Amygdala (tissue), 56 donors: ENCODE results near the gene NRDE2.
"Not testable (repeated sequence)": the region's sequence is repeated elsewhere in the genome, so short reads cannot be mapped to it uniquely, and the experiment has no call there.

ENCODE experiments used
- DNase-seq, 56 donors: peaks; one replicate each; lab custom pipeline; 2025; lab: John Stamatoyannopoulos, UW

NRDE2 gene

DNA sequence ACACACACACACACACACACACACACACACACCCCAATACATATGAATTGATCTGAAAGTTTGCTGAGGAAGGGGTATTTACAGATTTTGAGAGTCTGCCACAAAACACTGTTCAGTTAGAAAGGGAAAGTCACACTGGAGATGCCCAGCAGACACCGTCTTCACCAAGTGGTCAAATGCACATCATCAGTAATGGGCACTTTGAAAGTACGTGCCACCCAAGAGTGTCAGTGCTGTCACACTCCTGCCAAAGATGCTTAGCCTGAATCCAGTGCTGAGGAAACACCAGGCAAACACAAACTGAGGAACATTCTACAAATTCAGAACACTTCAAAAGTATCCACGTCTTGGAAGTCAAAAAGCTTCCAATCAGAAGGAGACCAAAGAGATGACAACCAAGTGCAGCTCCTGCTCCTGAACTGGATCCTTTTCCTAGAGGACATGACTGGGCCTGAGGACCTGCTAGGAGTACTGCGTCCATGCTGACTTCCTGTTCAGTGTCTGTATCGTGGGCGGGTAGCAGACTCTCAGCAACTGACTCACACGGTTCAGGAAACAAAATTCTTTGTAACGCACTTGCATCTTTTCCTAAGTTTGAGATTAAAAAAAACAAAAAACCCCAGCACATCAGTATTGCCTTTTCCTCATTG, 56.8 kb downstream of the NRDE2 start:
- DNase-seq = no peak

DNA sequence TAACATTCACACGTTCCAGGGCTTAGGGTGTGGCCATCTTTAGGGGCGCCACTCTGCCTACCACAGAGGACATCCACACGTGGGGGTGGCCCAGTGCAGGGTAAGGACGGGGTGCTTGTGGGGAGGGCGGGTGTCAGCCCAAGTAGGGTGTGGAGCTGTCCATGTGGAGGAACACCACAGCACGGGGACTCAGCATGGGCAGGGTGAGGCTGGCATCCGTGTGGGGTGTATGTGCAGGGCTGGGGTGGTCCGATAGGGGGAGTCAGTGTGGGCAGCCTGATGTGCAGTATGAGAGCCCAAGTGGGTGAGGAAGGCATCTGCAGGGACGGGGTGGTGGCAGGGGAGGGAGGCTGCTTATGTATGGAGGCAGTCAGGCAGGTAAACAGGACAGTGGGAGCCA, 57.7 kb downstream of the NRDE2 start:
- no peak for DNase-seq

DNA sequence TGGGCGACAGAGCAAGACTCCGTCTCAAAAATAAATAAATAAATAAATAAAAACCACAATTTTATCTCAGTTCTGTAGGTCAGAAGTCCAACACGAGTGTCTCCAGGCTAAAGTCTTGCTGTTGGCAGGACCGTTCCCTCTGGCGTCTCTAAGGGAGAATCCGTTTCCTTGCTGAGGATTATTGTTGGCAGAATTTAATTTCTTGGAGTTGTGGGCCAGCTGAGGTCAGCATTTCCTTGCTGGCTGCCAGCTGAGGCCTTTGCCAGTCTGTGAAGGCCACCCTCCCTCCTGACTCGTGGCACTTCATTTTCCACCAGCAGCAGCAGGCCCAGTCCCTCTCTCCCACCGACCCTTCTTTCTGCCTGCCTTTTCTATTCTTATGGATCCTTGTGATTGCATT, 58.2 kb downstream of the NRDE2 start:
- DNase-seq = peak in 2 of 56 donors; percentile 16 to 44

DNA sequence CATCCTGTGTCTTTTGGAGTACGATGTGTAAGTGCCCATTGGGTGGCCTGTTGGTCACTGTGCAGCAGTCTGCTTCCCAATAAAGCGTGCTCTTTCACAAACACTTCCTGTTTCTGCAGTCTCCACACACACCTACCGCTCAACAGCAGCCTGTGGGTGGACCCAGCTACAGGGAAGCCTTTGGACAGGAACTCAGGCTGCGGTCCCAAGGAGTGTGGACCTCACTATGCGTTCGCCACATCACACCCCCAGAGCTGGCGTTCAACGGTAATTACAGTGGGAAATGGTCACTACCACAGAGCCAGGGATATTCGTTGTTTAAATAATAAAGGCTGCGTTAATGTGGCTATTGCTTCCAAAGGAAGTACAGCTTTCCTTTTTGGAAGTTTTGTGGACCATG, 59.2 kb downstream of the NRDE2 start:
- no peak for DNase-seq

DNA sequence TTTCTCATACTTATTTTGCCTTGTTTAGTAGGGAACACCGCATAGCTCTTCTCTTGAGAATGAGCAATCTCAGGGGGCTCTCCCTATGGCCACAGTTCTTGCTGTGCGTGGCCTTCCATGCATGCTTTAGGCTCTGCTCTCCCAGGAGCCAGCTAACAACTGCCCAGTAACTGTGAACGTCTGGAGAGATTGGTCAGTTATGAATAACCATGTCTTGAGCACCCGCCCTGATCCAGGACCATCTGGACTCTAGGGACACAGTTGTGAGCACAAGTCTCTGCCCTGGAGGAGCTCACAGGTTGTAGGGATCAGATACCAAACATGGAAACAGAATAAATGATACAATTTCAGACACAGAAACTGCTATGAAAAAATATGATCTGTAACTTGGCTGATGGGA, 63.3 kb downstream of the NRDE2 start:
- DNase-seq = no peak

DNA sequence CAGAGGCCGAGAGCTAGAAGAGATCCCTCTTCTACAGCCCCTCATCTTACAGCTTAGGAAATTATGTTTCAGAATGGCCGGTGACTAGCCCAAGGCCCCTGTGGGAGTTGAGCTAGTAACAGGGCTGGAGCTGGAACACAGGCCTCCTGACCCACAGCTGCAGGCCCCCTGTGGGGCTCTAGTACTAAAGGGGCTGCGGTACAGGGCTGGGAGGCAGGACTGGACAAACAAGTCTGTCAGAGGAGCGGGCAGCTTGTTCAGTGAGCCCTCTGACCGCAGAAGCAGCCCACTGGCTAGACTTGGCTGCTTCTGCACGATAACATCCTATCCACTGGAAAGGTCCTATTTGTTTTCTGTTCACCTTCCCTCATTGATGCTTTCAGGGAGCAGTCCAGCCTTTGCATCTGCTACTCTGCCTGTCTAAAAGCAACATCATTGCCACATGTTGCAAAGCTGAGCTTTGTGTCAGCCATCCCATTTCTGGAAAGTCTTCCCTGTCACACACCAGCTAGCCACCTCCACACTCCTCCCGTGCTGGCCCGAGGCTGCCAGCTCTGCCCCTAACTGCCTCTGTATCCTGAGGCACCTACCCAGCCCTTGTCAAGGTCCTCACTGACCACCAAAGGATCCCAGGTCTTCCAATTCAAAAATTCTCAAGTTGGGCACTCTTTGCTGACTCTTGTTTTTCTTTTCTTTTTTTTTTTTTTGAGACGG, 65.1 kb downstream of the NRDE2 start:
- DNase-seq = no peak

DNA sequence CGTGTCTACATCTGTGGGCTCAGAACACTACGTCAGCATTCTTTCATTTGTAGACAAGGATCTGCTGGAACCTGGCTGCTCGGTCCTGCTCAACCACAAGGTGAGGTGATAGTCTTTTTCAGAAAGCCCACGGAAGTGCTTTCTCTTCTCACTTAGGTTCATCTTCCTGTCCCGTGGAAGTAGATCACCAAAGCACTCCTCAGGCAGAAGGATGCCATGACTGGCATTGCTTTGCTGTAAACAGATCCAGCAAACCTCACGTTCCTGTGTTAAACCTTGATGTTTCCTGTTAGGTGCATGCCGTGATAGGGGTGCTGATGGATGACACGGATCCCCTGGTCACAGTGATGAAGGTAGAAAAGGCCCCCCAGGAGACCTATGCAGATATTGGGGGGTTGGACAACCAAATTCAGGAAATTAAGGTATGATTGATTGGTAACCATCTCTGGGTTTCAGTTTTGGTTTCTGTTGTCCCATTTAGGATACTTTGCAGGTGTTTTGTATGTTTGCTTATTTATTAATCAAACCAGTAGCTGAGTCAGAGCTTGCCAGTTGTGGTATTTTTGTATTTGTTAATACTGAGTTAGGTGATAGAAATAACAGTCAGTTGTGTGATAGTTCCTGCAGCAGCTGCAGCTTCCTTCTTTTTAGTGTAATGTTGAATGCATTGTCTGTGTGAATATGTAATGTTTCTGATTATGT, 67.8 kb downstream of the NRDE2 start:
- no peak for DNase-seq

DNA sequence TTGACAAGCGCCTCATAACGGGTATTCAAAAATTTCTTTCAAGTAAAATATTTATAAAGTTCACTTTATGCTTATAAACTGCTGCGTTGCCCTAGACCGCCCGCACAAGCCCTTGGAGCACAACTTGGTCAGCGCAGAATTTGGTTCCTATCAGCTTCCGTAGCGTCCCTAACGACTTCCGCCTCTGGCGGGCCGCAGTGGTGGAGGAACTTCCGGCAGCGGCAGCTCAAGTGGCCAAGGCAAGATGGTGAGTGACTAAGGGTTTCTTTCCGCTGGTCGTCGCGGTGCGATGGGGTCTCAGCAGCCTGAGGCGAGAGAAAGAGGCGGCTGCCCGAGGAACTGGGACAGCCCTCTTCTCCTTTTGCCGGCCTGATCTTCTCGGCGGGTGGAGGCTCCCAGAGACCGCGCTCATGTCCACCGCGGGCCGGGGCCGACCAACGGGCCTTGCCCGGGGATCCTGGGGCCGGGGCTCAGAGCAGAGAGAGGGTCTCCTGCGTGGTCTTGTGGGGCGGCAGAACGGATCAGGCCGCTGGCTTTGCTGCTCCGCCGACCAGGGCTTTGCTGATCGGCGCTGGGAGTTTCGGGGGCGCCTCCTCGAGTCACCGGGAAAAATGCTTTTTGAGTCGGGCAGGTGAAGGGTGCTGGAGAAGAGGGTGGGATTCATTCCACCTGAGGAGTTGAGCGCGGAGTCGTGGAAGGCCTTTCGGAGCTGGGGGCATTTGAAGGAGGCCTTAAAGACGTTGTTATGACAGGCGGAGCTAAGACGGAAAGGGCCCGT, 75.2 kb downstream of the NRDE2 start, which contains the start of gene PSMC1:
PSMC1 (plus strand) TSS at position 200 of the 778 bp plus-strand sequence; CDS start at position 245, 45 bp downstream.
- DNase-seq = peak; percentile 7 to 93 (median 82)

DNA sequence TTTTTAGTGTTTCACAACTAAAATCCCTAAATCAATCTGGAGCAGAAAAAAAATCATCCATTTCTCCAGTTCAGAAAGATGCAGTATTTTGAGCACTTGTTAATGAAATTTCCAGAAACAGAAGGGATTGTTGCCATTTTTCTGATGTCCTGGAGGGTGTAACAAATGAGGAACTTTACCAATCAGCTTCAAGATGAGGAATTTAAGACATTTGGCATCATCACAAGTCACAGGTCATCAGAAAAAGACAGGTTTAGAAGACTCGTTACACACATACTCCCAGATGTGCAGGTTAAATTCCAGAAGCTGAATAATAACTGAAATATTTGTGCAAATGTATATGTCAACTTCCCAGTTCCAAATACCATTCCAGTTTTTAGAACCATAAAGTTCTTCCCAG, 75.9 kb downstream of the NRDE2 start:
- no peak for DNase-seq

DNA sequence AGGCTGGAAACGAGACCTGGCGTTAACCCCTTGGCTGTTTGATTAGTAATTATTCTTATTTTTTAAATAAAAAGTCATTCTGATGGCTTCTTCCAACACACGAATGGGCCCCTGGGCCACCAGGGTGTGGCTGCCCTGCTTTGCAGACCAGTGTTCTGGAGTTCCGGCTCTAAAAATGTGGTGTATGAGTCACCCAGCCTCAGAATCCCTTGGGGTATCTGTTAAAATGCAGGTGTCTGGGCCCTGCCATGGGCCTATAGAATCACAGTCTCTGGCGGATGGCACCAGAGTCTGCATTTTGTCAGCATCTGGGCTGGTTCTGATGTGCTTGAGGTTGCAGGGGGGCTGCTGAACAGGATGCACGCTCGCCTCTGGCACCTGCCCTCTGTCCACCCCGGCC, 77.9 kb downstream of the NRDE2 start:
- no peak for DNase-seq

DNA sequence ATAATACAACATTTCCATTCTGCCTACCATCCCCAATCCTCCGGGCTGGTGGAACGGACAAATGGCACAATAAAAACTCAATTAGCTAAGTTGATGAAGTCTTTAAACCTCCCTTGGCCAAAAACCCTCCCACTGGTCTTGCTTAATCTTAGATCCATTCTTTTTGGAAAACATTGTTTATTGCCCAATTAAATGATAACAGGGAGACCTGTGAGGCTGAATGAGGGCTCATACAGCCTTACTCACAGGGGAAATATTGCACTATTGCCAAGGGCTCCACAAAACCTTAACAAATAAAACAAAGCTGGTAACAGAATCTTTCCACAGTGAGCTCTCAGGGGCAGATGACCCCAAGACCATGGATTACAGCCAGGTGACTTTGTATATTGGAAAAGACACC, 83.1 kb downstream of the NRDE2 start:
- no peak for DNase-seq

DNA sequence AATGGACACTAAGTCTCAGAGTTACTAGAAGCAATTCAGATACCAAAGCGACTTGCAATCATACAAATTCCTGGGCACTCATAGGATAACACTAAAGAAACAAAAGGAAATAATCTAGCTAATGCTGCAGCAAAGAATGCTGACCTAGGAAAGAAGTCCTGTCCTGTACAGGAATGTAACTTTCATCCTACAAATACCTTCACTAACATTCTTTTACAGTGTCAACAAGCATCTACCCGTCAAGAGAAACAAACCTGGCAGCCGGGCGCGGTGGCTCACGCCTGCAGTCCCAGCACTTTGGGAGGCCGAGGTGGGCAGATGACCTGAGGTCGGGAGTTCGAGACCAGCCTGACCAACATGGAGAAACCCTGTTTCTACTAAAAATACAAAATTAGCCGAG, 84.3 kb downstream of the NRDE2 start:
- not testable (repeated sequence) for DNase-seq

DNA sequence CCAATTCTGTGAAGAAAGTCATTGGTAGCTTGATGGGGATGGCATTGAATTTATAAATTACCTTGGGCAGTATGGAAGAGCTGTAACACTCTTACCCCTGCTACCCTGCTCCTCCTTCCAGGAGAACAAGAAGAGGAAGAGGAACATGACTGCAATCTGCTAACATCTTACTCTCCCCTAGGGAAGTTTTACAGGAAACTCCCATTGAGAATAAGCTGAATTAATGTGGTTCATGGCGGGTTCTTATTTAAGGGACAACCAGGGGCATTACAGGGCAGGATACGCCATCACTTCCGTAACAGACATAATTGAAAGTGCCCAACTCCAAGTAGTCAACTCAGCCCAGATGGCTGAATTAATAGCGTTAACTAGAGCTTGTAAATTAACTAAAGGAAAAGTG, 84.8 kb downstream of the NRDE2 start:
- DNase-seq = no peak

DNA sequence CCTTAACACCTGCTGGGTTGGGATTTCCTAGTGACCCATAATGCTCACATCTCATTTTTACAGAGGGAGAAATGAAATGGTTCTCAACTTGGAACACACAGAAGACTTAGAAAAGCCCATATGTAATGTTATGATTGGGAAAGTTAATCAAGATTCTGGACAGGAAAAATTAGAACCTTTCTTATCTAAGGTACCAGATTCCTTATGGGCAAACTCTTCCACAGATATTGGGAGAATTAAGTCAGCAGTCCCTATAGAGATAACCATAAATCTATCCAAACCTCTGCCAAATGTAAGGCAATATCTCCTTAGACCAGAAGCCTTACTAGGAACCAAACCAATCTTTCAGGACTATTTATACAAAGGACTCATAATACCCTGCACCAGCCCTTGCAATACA, 89.3 kb downstream of the NRDE2 start:
- DNase-seq = no peak

DNA sequence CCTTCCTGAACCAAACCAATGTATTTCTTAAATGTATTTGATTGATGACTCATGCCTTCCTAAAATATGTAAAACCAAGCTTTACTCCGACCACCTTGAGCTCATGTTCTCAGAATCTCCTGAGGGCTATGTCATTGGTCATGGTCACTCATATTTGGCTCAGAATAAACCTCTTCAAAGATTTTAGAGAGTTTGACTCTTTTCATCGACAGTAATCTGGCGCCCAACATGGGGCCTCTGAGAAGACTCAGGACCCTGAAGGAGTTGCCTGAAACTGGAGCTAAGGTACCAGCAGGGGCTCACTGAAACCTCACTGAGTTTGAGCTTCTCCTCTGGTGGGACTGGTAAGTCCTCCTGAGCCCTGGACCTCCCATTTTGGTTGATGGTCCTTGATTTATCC, 92.6 kb downstream of the NRDE2 start:
- no peak for DNase-seq

DNA sequence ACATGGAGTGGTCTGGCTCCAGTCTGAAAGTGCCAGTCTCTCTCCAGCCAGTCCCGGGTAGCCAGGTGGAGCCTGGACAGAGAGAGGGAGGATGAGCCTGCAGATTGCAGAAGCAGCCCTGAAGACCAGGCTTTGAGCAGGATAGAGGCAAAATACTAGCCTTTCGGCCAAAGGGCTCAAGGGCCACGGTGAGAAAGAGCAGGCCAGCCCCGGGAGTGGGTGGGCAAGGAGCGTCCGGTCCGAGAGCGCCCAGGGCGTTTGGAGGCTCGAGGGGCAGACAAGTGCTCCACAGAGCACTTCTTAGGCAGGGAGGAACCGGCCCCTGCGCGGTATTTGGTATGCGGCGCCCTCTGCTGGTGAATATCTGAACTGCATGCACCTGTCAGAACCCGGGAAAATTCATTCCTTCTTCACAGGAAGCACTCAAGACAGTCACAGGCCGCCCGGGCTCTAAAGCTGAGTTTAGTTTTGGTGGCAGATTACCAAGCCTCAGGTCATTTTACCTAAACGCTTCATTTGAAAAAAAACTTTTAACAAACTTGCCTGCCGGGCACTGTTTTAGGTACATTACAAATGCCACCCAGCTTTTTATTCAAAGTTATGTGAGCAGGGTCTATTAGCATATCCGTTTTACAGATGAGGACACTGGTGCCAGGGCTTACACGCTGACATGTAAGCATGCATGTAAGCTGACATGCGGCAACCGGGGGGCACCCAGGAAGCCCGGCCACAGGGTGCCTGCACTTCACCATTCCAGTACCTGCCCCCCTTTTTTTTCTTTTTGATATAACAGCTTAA, 96.4 kb downstream of the NRDE2 start:
- DNase-seq = peak in 52 of 56 donors; percentile 2 to 73 (median 32)

DNA sequence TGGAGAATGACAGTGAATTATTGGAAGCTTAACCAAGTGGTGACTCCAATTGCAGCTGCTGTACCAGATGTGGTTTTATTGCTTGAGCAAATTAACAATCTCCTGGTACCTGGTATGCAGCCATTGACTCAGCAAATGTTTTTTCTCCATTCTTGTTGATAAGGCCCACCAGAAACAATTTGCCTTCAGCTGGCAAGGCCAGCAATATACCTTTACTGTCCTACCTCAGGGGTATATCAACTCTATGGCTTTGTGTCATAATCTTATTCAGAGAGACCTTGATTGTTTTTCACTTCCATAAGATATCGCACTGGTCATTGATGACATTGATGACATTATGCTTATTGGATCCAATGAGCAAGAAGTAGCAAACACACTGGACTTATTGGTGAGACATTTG, 101.8 kb downstream of the NRDE2 start:
- DNase-seq = not testable (repeated sequence)

DNA sequence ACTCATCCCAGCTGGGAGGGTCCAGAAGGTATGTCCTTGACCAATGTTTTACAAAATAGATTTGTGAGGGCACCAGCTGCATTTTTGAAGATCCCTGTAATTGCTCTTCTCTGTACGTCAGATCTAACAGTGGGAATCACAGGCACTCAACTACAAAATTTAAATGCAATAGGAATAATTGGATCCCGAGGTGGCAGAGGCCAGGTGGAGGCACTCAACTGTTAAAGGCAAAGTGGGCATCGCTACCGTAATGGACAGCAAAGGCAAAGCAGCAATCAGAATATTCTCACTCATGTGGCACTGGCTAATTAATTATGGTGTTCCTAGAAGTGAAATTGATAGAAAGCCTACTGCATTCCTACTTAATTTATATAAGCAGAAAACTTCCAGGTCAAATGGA, 103.3 kb downstream of the NRDE2 start:
- no peak for DNase-seq
